GM18907 (cell line): Measurements from ENCODE around the gene DLG1.
"Not testable (repeated sequence)": the region's sequence is repeated elsewhere in the genome, so short reads cannot be mapped to it uniquely, and the experiment has no call there.

Experiments used
- ATAC-seq: cut with Tn5 transposase; IDR thresholded peaks from one replicate; pipeline ENCODE4 v1.9.1; 2021; ENCODE audit warnings: mild to moderate bottlenecking, moderate library complexity; ENCODE audit not compliant: unreplicated experiment

The DLG1 gene

GRCh38 chr3:197292083-197292646 lies 6.2 kb downstream of the DLG1 start:
- ATAC-seq: no peak

DNA sequence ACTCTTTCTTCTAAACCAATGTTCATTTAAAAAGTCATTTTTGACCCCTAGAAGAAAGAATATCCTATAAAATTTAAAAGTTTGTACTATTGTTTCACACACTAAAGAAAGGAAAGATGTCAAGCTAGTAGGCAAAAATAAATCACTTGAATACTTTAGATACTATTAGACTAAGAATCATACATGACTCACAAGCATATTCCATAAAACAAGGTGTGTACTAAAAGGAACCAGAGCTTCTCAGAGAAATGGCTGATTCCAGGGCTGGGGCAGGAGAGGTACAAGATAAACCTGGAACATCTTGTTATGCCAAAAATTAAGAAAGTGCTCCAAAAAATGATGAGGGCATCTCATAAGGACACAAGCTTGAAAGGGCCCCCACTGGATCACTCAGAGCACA lies 8.7 kb downstream of the DLG1 start:
- no peak for ATAC-seq

GRCh38 chr3:197286678-197287077 lies 11.7 kb downstream of the DLG1 start:
- no peak for ATAC-seq

DNA sequence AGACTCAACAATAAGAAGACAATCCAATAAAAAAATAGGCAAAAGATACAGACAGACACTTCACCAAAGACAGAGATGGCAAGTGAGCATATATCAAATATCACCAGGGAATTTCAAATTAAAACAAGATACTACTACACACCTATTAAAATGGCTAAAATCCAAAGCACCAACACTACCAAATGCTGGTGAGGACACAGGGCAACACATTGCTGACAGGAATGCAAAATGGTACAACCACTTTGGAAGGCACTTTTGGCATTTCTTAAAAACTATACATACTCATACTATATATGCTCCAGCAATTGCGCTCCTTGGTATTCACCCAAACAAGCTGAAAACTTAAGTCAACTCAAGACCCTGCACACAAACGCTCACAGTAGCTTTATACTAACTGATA lies 12.9 kb downstream of the DLG1 start:
- ATAC-seq: no peak

DNA sequence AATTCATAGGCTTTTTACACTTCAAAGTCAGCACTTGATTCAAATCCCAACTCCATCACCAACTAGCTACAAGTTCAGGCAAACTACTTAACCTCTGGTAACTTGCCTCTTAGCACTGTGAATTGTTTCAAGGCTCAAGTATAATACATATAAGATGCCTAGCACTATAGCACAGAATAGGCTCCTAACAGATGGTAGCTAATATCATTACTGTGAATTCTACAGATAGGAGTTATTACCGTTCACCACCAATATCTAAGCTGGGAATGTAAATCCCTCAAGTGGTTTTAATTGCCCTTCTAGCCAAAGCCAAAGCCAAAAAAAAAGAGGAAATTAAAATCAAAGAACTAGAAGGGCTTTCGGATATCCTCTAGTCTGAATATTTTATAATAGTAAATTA lies 15.4 kb downstream of the DLG1 start:
- ATAC-seq: no peak

DNA sequence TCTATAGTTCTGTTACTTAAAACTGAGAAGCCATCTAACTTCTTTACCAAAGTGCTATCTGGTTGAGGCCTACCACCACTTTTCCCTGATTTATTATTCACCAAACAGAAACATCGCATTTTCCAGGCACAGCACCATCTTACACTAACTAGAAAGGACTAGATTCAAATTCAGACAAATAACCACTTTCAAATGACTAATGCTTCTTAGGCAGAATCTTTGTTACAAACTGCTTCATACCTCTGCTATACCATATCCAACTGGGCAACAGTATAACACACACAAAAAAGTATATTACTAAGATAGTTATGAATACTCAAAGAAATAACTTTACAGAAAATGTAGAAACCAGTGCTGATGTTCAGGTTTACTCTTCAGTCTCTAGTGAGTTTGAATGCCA lies 16.6 kb downstream of the DLG1 start:
- ATAC-seq: no peak

DNA sequence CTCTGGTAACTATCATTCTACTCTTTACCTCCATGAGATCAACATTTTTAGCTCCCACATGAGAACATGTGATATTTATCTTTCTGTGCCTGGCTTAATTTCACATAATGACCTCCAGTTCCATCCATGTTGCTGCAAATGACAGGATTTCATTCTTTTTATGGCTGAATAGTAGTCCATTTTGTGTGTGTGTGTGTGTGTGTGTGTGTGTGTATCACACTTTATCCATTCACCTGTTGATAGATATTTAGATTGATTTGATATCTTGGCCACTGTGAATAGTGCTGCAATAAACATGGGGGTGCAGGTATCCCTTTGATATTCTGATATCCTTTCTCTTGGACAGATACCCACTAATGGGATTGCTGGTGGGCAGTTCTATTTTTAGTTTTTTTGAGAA lies 18.3 kb downstream of the DLG1 start:
- no peak for ATAC-seq

GRCh38 chr3:197278933-197279332 lies 19.5 kb downstream of the DLG1 start:
- no peak for ATAC-seq

DNA sequence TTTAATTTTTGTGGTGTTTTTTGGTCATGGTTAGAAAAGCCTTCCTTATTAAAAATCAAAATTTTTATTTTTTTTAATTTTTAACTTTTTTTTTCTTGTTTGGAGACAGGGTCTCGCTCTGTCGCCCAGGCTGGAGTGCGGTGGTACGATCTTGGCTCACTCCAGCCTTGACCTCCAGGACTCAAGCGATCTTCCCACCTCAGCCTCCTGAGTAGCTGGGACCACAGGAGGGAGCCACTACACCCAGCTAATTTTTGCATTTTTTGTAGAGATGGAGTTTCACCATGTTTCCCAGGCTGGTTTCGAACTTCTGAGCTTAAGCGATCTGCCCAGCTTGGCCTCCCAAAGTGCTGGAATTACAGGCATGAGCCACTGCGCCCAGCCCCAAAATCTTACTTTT lies 21.6 kb downstream of the DLG1 start:
- ATAC-seq: not testable (repeated sequence)

GRCh38 chr3:197270558-197271317 lies 27.7 kb downstream of the DLG1 start:
- no peak for ATAC-seq

- ATAC-seq: no peak
Measured at GRCh38 chr3:197269024-197269423, 29.4 kb downstream of the DLG1 start.

DNA sequence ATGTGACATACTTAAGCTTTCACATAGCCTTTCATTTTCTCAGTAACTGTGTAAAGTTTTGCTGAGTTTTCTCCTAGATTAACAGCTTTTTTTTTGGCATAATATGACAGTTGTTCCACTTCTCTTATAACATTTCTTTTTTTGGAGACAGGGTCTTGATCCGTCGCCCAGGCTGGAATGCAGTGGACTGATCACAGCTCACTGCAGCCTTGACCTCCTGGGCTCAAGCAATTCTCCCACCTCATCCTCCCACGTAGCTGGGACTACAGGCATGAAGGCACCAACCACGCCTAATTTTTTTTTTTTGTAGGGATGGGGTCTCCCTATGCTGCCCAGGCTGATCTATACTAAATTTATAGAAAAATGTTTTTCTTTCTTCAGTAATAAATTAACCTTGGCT lies 30.1 kb downstream of the DLG1 start:
- no peak for ATAC-seq

GRCh38 chr3:197266331-197266730 lies 32.1 kb downstream of the DLG1 start:
- ATAC-seq: no peak

DNA sequence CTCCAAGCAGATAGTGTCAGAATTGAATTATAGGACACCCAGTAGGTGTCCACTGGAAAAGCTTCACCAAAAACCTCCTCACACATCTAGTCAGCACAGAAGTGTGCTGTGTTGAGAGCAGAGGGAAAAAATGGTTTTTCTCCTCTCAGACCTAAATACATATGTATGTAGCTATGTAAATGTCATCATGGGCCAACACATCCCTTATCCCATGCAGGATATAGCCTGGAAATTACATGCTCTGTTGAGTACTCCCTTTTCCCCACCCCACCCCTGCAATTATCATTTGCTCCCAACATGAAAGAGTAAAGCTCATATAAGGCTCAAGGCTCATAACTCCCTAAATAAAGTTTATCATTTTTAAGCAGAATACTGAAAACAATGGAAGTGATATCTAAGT lies 35.7 kb downstream of the DLG1 start:
- no peak for ATAC-seq

DNA sequence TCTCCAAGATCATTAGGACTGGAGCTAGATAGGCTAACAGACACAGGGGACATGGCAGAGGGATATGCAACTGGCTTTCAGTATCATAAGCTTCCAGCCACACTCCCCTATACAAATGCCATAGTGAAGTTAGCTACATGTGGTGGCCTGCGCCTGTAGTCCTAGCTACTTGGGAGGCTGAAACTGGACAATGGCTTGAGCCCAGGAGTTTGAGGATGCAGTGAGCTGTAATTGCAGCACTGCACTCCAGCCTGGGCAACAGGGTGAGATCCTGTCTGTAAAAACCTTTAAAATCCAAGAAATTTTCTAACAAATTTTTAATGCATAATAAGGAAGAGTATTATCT lies 37.3 kb downstream of the DLG1 start:
- no peak for ATAC-seq

GRCh38 chr3:197260491-197261163 lies 37.8 kb downstream of the DLG1 start:
- ATAC-seq: no peak

- no peak for ATAC-seq
Measured at GRCh38 chr3:197259096-197259495, 39.3 kb downstream of the DLG1 start.

DNA sequence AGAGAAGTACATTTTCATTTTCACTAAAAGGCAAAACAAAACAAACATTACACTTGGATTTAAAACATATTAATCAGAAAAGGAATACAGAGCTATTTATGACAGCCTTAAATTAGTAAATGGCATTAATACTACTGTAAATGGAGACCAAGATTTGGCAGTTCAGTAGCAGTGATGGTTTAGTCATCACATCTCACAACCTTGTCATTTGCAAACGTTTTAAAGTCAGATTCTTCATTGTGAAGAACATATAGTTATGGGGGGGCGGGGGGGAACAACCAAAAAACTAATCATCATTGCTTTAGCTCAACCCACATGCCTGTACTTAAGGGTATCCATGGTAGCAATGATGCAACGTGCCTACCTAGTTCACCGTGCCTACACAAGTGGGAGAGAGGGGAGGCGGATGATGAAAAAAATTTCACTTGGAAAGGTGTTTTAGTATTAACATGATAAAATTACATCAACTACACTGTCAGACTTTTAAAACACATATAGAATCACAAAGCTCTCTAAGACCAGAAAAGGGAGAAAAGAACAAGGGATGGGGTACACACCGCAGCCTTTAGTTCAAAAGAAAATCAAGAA lies 40.1 kb downstream of the DLG1 start:
- ATAC-seq: no peak

- ATAC-seq: no peak
Measured at GRCh38 chr3:197257711-197258110, 40.7 kb downstream of the DLG1 start.

- no peak for ATAC-seq
Measured at GRCh38 chr3:197256836-197257444, 41.5 kb downstream of the DLG1 start.

- no peak for ATAC-seq
Measured at GRCh38 chr3:197256104-197256503, 42.3 kb downstream of the DLG1 start.
